ENCODE results near the gene SHISAL1.

SHISAL1 gene

GRCh38 chr22:44199866-44200265 lies 112.9 kb downstream of the SHISAL1 start:
- no peak for TF ChIP-seq PAX5 (IDR thresholded peaks at IDR 0.05; ENCODE audit: insufficient read depth, low read length, severe bottlenecking)
- no peak for TF ChIP-seq SPI1 (IDR thresholded peaks at IDR 0.05; ENCODE audit: low read depth, low read length)
- TF ChIP-seq TAF1 (IDR thresholded peaks at IDR 0.05; ENCODE audit: low read depth, low read length) = no peak
- TF ChIP-seq POLR2AphosphoS5 (IDR thresholded peaks at IDR 0.05; ENCODE audit: low read depth, low read length) = no peak
- TF ChIP-seq POU2F2 (IDR thresholded peaks at IDR 0.05; ENCODE audit: low read depth, low read length) = no peak
- TF ChIP-seq POLR2A (IDR thresholded peaks at IDR 0.05; ENCODE audit: low read depth, low read length) = no peak
- no peak for FAIRE-seq
- DNase-seq (ENCODE audit: insufficient read length, low spot score) = no peak

- FAIRE-seq (no peak), DNase-seq (ENCODE audit: insufficient read length, low spot score) (no peak)
- no peak for TF ChIP-seq POU2F2 (IDR thresholded peaks at IDR 0.05; ENCODE audit: low read depth, low read length)
- no peak for TF ChIP-seq SPI1 (IDR thresholded peaks at IDR 0.05; ENCODE audit: low read depth, low read length)
- TF ChIP-seq PAX5 (IDR thresholded peaks at IDR 0.05; ENCODE audit: insufficient read depth, low read length, severe bottlenecking) = no peak
- no peak for TF ChIP-seq POLR2A (IDR thresholded peaks at IDR 0.05; ENCODE audit: low read depth, low read length)
- TF ChIP-seq POLR2AphosphoS5 (IDR thresholded peaks at IDR 0.05; ENCODE audit: low read depth, low read length) = no peak
- no peak for TF ChIP-seq TAF1 (IDR thresholded peaks at IDR 0.05; ENCODE audit: low read depth, low read length)
Measured at GRCh38 chr22:44199164-44199563, 113.6 kb downstream of the SHISAL1 start.

GRCh38 chr22:44197271-44197670 lies 115.5 kb downstream of the SHISAL1 start:
- DNase-seq (ENCODE audit: insufficient read length, low spot score) (no peak), FAIRE-seq (no peak)
- TF ChIP-seq POLR2A (IDR thresholded peaks at IDR 0.05; ENCODE audit: low read depth, low read length) (no peak), SPI1 (IDR thresholded peaks at IDR 0.05; ENCODE audit: low read depth, low read length) (no peak), POU2F2 (IDR thresholded peaks at IDR 0.05; ENCODE audit: low read depth, low read length) (no peak), PAX5 (IDR thresholded peaks at IDR 0.05; ENCODE audit: insufficient read depth, low read length, severe bottlenecking) (no peak), POLR2AphosphoS5 (IDR thresholded peaks at IDR 0.05; ENCODE audit: low read depth, low read length) (no peak), TAF1 (IDR thresholded peaks at IDR 0.05; ENCODE audit: low read depth, low read length) (no peak)

- FAIRE-seq (no peak), DNase-seq (ENCODE audit: insufficient read length, low spot score) (no peak)
- no peak for TF ChIP-seq POLR2A (IDR thresholded peaks at IDR 0.05; ENCODE audit: low read depth, low read length)
Measured at GRCh38 chr22:44196731-44197131, 116.0 kb downstream of the SHISAL1 start.

- TF ChIP-seq POU2F2 (IDR thresholded peaks at IDR 0.05; ENCODE audit: low read depth, low read length) (no peak), POLR2A (IDR thresholded peaks at IDR 0.05; ENCODE audit: low read depth, low read length) (no peak), PAX5 (IDR thresholded peaks at IDR 0.05; ENCODE audit: insufficient read depth, low read length, severe bottlenecking) (no peak), SPI1 (IDR thresholded peaks at IDR 0.05; ENCODE audit: low read depth, low read length) (no peak), POLR2AphosphoS5 (IDR thresholded peaks at IDR 0.05; ENCODE audit: low read depth, low read length) (no peak)
- DNase-seq (ENCODE audit: insufficient read length, low spot score) = no peak
- no peak for FAIRE-seq
Measured at GRCh38 chr22:44196241-44196640, 116.5 kb downstream of the SHISAL1 start.

- FAIRE-seq = peak; percentile 91
- DNase-seq (ENCODE audit: insufficient read length, low spot score) = no peak
- TF ChIP-seq POLR2AphosphoS5 (IDR thresholded peaks at IDR 0.05; ENCODE audit: low read depth, low read length) (no peak), POLR2A (IDR thresholded peaks at IDR 0.05; ENCODE audit: low read depth, low read length) (no peak), POU2F2 (IDR thresholded peaks at IDR 0.05; ENCODE audit: low read depth, low read length) (no peak), SPI1 (IDR thresholded peaks at IDR 0.05; ENCODE audit: low read depth, low read length) (peak; percentile 75), PAX5 (IDR thresholded peaks at IDR 0.05; ENCODE audit: insufficient read depth, low read length, severe bottlenecking) (no peak)
Measured at GRCh38 chr22:44195189-44195871, 117.4 kb downstream of the SHISAL1 start.

- no peak for TF ChIP-seq SPI1 (IDR thresholded peaks at IDR 0.05; ENCODE audit: low read depth, low read length)
- TF ChIP-seq POU2F2 (IDR thresholded peaks at IDR 0.05; ENCODE audit: low read depth, low read length) = no peak
- DNase-seq (ENCODE audit: insufficient read length, low spot score) (no peak), FAIRE-seq (peak; percentile 65)
Measured at GRCh38 chr22:44194569-44194968, 118.2 kb downstream of the SHISAL1 start.
